ENCODE data around the gene CERS6.

Gene CERS6

GRCh38 chr2:168620554-168620953, 164.5 kb downstream of the CERS6 start (continued):
- TF ChIP-seq ZNF645 (tag by site-specific recombination; IDR thresholded peaks at IDR 0.05) (no peak), ZNF529 (tag by site-specific recombination; IDR thresholded peaks at IDR 0.05; ENCODE audit: insufficient replicate concordance) (no peak), ZNF239 (tag by site-specific recombination; IDR thresholded peaks at IDR 0.05) (no peak), ZNF623 (tag by site-specific recombination; IDR thresholded peaks at IDR 0.05) (no peak)

- Histone ChIP-seq H3K36me3 (ENCODE audit: control insufficient read depth in 2 of 2, insufficient read depth in 1 of 2, low read length in 2 of 2) (no peaks in the 10 kb centered on the region), H3K27ac (ENCODE audit: extremely low read depth, low read depth, low read length) (no peak overlapping the region), H3K4me1 (ENCODE audit: control insufficient read depth, insufficient read depth, low read length) (peaks cover under 1% of the 10 kb centered on the region), H3K4me3 (ENCODE audit: low read depth, low read length) (no peak overlapping the region), H3K9me3 (ENCODE audit: control insufficient read depth, insufficient read depth, low read depth, low read length) (no peaks in the 10 kb centered on the region)
- TF ChIP-seq KLF9 (tag by site-specific recombination; IDR thresholded peaks at IDR 0.05; ENCODE audit: low read depth) (no peak), ZNF169 (tag by site-specific recombination; IDR thresholded peaks at IDR 0.05) (no peak), ZSCAN5A (tag by site-specific recombination; IDR thresholded peaks at IDR 0.05) (no peak), ZFP3 (tag by site-specific recombination; IDR thresholded peaks at IDR 0.05; ENCODE audit: low read depth) (no peak), ZNF394 (tag by site-specific recombination; IDR thresholded peaks at IDR 0.05; ENCODE audit: borderline replicate concordance) (no peak), ZNF510 (tag by site-specific recombination; IDR thresholded peaks at IDR 0.05; ENCODE audit: insufficient replicate concordance) (no peak), ZNF354C (tag by site-specific recombination; IDR thresholded peaks at IDR 0.05; ENCODE audit: borderline replicate concordance, low read depth) (no peak), ZBTB44 (tag by site-specific recombination; IDR thresholded peaks at IDR 0.05) (no peak), ZNF311 (tag by site-specific recombination; IDR thresholded peaks at IDR 0.05; ENCODE audit: borderline replicate concordance) (no peak), SALL2 (tag by site-specific recombination; IDR thresholded peaks at IDR 0.05; ENCODE audit: borderline replicate concordance) (no peak), ZXDB (tag by site-specific recombination; IDR thresholded peaks at IDR 0.05) (no peak), ZNF837 (tag by site-specific recombination; IDR thresholded peaks at IDR 0.05) (no peak), ZNF433 (tag by site-specific recombination; IDR thresholded peaks at IDR 0.05; ENCODE audit: low read depth) (no peak), MEIS1 (CRISPR knock-in tag; IDR thresholded peaks at IDR 0.05; ENCODE audit: borderline replicate concordance) (no peak), ZNF426 (tag by site-specific recombination; IDR thresholded peaks at IDR 0.05) (no peak), SCRT1 (tag by site-specific recombination; IDR thresholded peaks at IDR 0.05; ENCODE audit: borderline replicate concordance) (no peak), KLF17 (tag by site-specific recombination; IDR thresholded peaks at IDR 0.05) (no peak)
- POLR2A ChIA-PET = no interaction called here
- CTCF ChIA-PET = interaction anchor here (0.9 kb wide), 1 partner anchor 8 kb away, joined by 3 read pairs; no protein-coding TSS in a partner anchor
Observed at GRCh38 chr2:168622559-168622958, 166.5 kb downstream of the CERS6 start.
